HUES64 (cell line): Measurements from ENCODE around the gene SLC2A8.

Experiments
- H3K27ac ChIP-seq: 2 replicates; pipeline ENCODE4 v1.7.0; 2013; ENCODE audit warnings: low read depth, low read length, inconsistent platforms
- H3K27me3 ChIP-seq: 2 replicates; pipeline ENCODE4 v1.6.1; 2013; ENCODE audit warnings: mild to moderate bottlenecking, low read length; ENCODE audit not compliant: insufficient read depth
- H3K36me3 ChIP-seq: 2 replicates; pipeline ENCODE4 v1.6.1; 2013; ENCODE audit warnings: mild to moderate bottlenecking, low read length; ENCODE audit not compliant: insufficient read depth
- H3K4me1 ChIP-seq: 2 replicates; pipeline ENCODE4 v1.6.1; 2013; ENCODE audit warnings: mild to moderate bottlenecking, low read length, moderate library complexity; ENCODE audit not compliant: insufficient read depth
- H3K4me3 ChIP-seq: 2 replicates; pipeline ENCODE4 v1.5.1; 2013; ENCODE audit warnings: mild to moderate bottlenecking, low read length, moderate library complexity
- H3K9ac ChIP-seq: 2 replicates; pipeline ENCODE4 v1.6.1; 2013; ENCODE audit warnings: mild to moderate bottlenecking, low read depth, low read length
- H3K9me3 ChIP-seq: 2 replicates; pipeline ENCODE4 v1.6.1; 2013; ENCODE audit warnings: low read depth, low read length; ENCODE audit not compliant: insufficient read depth
- WGBS: fragments of 150-250, 120-280 bp; methylation state at CpG from one replicate; pipeline ENCODE4 v1.1.7; 2013; ENCODE audit warnings: missing lambda C conversion rate; 5-methylcytosine and 5-hydroxymethylcytosine counted together

SLC2A8 gene

GRCh38 chr9:127450830-127451607, 54.0 kb downstream of the SLC2A8 start, which contains the start of the genes LRSAM1 and RPL12:
TSS of gene LRSAM1 (plus strand) at chr9:127451510. CDS start at chr9:127454528, 3,018 bp downstream.
TSS of gene RPL12 (minus strand) at chr9:127451406. CDS start at chr9:127451317, 89 bp downstream.
- under 1% methylated on average over 71 of the region's 71 CpGs for WGBS
- H3K9me3 ChIP-seq, result no peaks in the 10 kb centered on the region
- H3K4me3 ChIP-seq, result peak within 1 kb of the TSS; percentile 98
- H3K27ac ChIP-seq, result peak within 1 kb of the TSS; percentile 90
- peaks cover 64% of the 10 kb centered on the region for H3K36me3 ChIP-seq
- H3K9ac ChIP-seq, result peak within 1 kb of the TSS; percentile 100
- H3K4me1 ChIP-seq, result peaks cover 5% of the 10 kb centered on the region; the same call in 1 of the 2 replicates
- H3K27me3 ChIP-seq, result no peaks in the 10 kb centered on the region

- peak overlapping the region; percentile 98 for H3K4me3 ChIP-seq
- peaks cover 59% of the 10 kb centered on the region for H3K36me3 ChIP-seq
- no peaks in the 10 kb centered on the region for H3K9me3 ChIP-seq
- no peaks in the 10 kb centered on the region for H3K27me3 ChIP-seq
- peaks cover 5% of the 10 kb centered on the region; the same call in 1 of the 2 replicates for H3K4me1 ChIP-seq
- WGBS, result under 1% methylated on average over 14 of the region's 14 CpGs
- H3K9ac ChIP-seq, result peak overlapping the region; percentile 100
- peak overlapping the region; percentile 39 for H3K27ac ChIP-seq
Measured at GRCh38 chr9:127451608-127451857, 54.6 kb downstream of the SLC2A8 start.

GRCh38 chr9:127451858-127452656, 55.1 kb downstream of the SLC2A8 start:
- H3K27ac ChIP-seq, result peak overlapping the region; percentile 39
- 15% methylated on average over 26 of the region's 29 CpGs for WGBS
- H3K36me3 ChIP-seq, result peaks cover 57% of the 10 kb centered on the region
- H3K4me3 ChIP-seq, result peak overlapping the region; percentile 98
- H3K9me3 ChIP-seq, result no peaks in the 10 kb centered on the region
- peak overlapping the region; percentile 100 for H3K9ac ChIP-seq
- no peaks in the 10 kb centered on the region for H3K27me3 ChIP-seq
- H3K4me1 ChIP-seq, result peaks cover 5% of the 10 kb centered on the region; the same call in 1 of the 2 replicates

- H3K36me3 ChIP-seq, result peaks cover 57% of the 10 kb centered on the region
- no peak overlapping the region for H3K27ac ChIP-seq
- WGBS, result 81% methylated on average over 4 of the region's 4 CpGs
- H3K4me3 ChIP-seq, result peak overlapping the region; percentile 98
- no peaks in the 10 kb centered on the region for H3K27me3 ChIP-seq
- H3K9me3 ChIP-seq, result no peaks in the 10 kb centered on the region
- H3K9ac ChIP-seq, result peak overlapping the region; percentile 6; the same call in 1 of the 2 replicates
- peaks cover 5% of the 10 kb centered on the region; the same call in 1 of the 2 replicates for H3K4me1 ChIP-seq
Measured at GRCh38 chr9:127452691-127453090, 55.7 kb downstream of the SLC2A8 start.

GRCh38 chr9:127455324-127455992, 58.5 kb downstream of the SLC2A8 start:
- Histone ChIP-seq H3K27ac (no peak overlapping the region), H3K4me3 (no peak overlapping the region), H3K9me3 (no peaks in the 10 kb centered on the region), H3K4me1 (peaks cover 5% of the 10 kb centered on the region; the same call in 1 of the 2 replicates), H3K27me3 (no peaks in the 10 kb centered on the region), H3K36me3 (peaks cover 51% of the 10 kb centered on the region), H3K9ac (no peak overlapping the region)
- WGBS, result 82% methylated on average over 6 of the region's 6 CpGs

GRCh38 chr9:127457191-127457878, 60.4 kb downstream of the SLC2A8 start:
- H3K9me3 ChIP-seq, result no peaks in the 10 kb centered on the region
- peaks cover 62% of the 10 kb centered on the region for H3K36me3 ChIP-seq
- no peak overlapping the region for H3K4me3 ChIP-seq
- WGBS, result 80% methylated on average over 17 of the region's 17 CpGs
- H3K27me3 ChIP-seq, result no peaks in the 10 kb centered on the region
- no peak overlapping the region; the same call in 1 of the 2 replicates for H3K27ac ChIP-seq
- H3K9ac ChIP-seq, result no peak overlapping the region
- peaks cover 4% of the 10 kb centered on the region; the same call in 1 of the 2 replicates for H3K4me1 ChIP-seq
